GM12801 (cell line): ENCODE measurements around the gene CEP126.

ENCODE experiments used
- CTCF ChIP-seq: IDR thresholded peaks from one replicate; pipeline ENCODE4 v1.5.1; 2011; ENCODE audit warnings: control low read depth; ENCODE audit not compliant: insufficient read length; ENCODE audit errors: extremely low read depth

The CEP126 gene

GRCh38 chr11:101881586-101881985 lies 33.2 kb upstream of the CEP126 start:
- TF ChIP-seq CTCF = no peak

GRCh38 chr11:101885631-101886030 lies 29.2 kb upstream of the CEP126 start:
- no peak for TF ChIP-seq CTCF

GRCh38 chr11:101889767-101890166 lies 25.0 kb upstream of the CEP126 start:
- no peak for TF ChIP-seq CTCF

GRCh38 chr11:101894505-101894904 lies 20.3 kb upstream of the CEP126 start:
- no peak for TF ChIP-seq CTCF

GRCh38 chr11:101907815-101908214 lies 7.0 kb upstream of the CEP126 start:
- TF ChIP-seq CTCF = no peak

GRCh38 chr11:101909087-101909486 lies 5.7 kb upstream of the CEP126 start:
- TF ChIP-seq CTCF = no peak

- no peak for TF ChIP-seq CTCF
Observed at GRCh38 chr11:101912823-101913284, 2.0 kb upstream of the CEP126 start.

GRCh38 chr11:101913656-101914055 lies 1.2 kb upstream of the CEP126 start:
- no peak for TF ChIP-seq CTCF
